ENCODE measurements around the gene NBPF11.
"Not testable (repeated sequence)": the region's sequence is repeated elsewhere in the genome, so short reads cannot be mapped to it uniquely, and the experiment has no call there.

DNA sequence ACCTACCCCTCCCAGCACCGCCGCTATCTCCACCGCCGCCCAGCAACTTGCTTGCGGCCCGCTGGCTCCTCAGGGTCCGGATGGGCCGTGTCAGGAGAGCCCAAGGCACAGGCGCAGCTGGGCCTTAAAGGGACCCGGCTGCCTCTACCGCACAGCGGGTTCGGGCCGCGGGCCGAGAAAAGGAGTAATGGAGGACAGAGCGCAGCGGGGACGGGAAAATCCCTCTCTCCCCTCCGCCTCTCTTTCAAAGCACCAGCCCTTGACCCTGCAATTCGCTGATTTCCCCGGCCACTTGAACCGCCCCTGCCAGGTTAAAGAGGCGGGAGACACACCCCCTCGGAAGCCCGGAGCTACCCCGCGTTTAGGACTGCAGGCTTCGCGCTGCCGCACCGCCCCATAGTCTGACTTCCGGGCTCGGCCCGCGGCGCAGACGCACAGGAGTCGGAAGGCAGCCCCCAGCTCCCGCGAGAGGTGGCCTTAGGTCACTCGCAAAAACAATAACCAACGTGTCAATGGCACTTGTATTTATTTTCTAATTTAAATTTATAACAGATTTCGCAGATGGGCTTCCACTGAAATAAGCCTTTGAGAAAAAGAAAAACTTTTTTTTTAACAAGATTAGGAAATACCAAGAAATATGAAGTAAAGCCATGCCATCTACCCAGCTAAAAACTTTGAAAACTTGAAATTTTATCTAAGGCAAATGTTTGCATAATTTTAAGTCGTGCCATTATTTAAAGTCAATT lies at the start of gene NBPF11:
- peak in 1 of 2 donors; percentile 17 for TF ChIP-seq POLR2A (IDR thresholded peaks at IDR 0.05)
- not testable (repeated sequence) for TF ChIP-seq CTCF (IDR thresholded peaks at IDR 0.05)

Data from heart left ventricle (tissue), 13 donors.